OCI-LY3 (cell line): ENCODE results near the gene PARS2.

Experiments
- H2AFZ ChIP-seq: fragments of 200-600, 300-600 bp; shearing (Covaris generic); 2 replicates; pipeline ENCODE4 v1.6.0; 2014; ENCODE audit warnings: antibody characterized with exemption, low read depth, low read length
- H3K27ac ChIP-seq: fragments of 200-600, 300-600 bp; sonication (generic); 2 replicates; pipeline ENCODE4 v1.5.1; 2014; ENCODE audit warnings: mild to moderate bottlenecking, low read length, moderate library complexity, mixed read lengths
- H3K27me3 ChIP-seq: fragments of 200-600, 300-600 bp; sonication (generic); 2 replicates; pipeline ENCODE4 v1.6.1; 2014; ENCODE audit warnings: low read depth, low read length, mixed read lengths
- H3K36me3 ChIP-seq: fragments of 200-600, 300-600 bp; sonication (generic); replicated peaks from 2 replicates; pipeline ENCODE3; 2014; ENCODE audit warnings: low read depth, low read length, mixed read lengths
- H3K4me1 ChIP-seq: fragments of 300-600, 200-600 bp; sonication (generic); 2 replicates; pipeline ENCODE4 v1.6.1; 2014; ENCODE audit warnings: low read length, mixed read lengths
- H3K4me2 ChIP-seq: fragments of 200-600, 300-600 bp; sonication (generic); 2 replicates; pipeline ENCODE4 v1.6.1; 2014; ENCODE audit warnings: low read length, mixed read lengths
- H3K4me3 ChIP-seq: fragments of 300-600, 200-600 bp; sonication (generic); 2 replicates; pipeline ENCODE4 v1.5.1; 2014; ENCODE audit warnings: antibody characterized with exemption, mild to moderate bottlenecking, low read length, moderate library complexity
- H3K79me2 ChIP-seq: fragments of 300-600, 200-600 bp; shearing (Covaris generic); 2 replicates; pipeline ENCODE4 v1.6.1; 2014; ENCODE audit warnings: mild to moderate bottlenecking, low read length, mixed read lengths
- H3K9ac ChIP-seq: fragments of 300-600, 200-600 bp; shearing (Covaris generic); 2 replicates; pipeline ENCODE4 v1.6.0; 2014; ENCODE audit warnings: mild to moderate bottlenecking, low read length, moderate library complexity
- H3K9me3 ChIP-seq: fragments of 200-600, 300-600 bp; shearing (Covaris generic); 2 replicates; pipeline ENCODE4 v1.6.1; 2014; ENCODE audit warnings: low read length, mixed read lengths; ENCODE audit not compliant: insufficient read depth
- H4K20me1 ChIP-seq: fragments of 200-600, 300-600 bp; sonication (generic); 2 replicates; pipeline ENCODE4 v1.6.1; 2016; ENCODE audit warnings: low read length, mixed read lengths; ENCODE audit not compliant: insufficient read depth
- EZH2phosphoT487 ChIP-seq: fragments of 200-600 bp; shearing (Covaris generic); IDR thresholded peaks from 2 replicates; pipeline ENCODE4 v1.6.1; 2018; ENCODE audit warnings: antibody characterized with exemption, mixed run types, low read depth
- TF ChIP-seq, protein P1 (sequence below): fragments of 200-600, 300-600 bp; sonication (generic); IDR thresholded peaks from 2 replicates; pipeline ENCODE4 v1.5.1; 2014; ENCODE audit warnings: antibody characterized with exemption, low read length, low read depth

PARS2 gene

DNA sequence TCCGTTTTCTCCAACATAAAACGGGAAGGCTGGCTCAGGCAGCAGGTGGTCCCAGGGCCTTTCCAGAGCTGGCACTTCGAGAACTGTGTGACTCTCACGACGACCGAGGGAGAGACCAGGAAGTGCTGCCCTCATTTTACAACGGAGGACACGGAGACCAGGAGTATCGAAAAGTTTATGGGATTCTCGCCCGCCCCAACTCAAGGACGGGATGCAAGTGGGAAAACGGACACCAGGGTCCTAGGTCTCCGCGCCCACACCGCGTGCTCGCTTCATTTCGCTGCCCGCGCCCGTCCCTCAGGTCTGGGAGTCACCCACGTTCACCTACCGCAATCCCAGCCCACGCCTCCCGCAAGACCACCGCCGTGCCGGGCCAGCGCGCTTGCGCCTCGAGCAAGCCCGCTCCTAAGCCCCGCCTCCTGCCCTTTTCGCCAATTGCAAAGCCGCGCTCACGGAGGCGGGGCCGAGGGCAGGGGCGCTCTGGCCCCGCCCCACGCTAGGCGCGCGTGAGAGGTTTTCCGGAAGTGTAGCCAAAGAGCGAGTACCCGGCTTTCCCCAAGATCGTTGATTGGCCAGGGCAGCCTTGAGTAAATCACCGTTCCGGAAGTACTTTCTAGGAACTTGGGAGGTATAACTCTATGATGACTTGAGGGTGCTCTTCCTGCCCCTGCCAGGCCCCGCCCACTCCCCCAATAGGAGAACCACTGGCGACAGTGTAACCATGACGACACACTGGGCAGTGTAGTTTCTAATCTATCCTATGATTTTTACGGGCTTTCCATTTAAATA lies at the start of gene PARS2:
Gene PARS2 (minus strand): TSS at position 391 of the 789 bp plus-strand sequence. CDS start 5,362 bp downstream, outside the sequence.
- H3K9ac ChIP-seq, result peak within 1 kb of the TSS; percentile 87
- H3K79me2 ChIP-seq, result peaks cover 13% of the 10 kb centered on the region
- TF ChIP-seq, protein P1, sequence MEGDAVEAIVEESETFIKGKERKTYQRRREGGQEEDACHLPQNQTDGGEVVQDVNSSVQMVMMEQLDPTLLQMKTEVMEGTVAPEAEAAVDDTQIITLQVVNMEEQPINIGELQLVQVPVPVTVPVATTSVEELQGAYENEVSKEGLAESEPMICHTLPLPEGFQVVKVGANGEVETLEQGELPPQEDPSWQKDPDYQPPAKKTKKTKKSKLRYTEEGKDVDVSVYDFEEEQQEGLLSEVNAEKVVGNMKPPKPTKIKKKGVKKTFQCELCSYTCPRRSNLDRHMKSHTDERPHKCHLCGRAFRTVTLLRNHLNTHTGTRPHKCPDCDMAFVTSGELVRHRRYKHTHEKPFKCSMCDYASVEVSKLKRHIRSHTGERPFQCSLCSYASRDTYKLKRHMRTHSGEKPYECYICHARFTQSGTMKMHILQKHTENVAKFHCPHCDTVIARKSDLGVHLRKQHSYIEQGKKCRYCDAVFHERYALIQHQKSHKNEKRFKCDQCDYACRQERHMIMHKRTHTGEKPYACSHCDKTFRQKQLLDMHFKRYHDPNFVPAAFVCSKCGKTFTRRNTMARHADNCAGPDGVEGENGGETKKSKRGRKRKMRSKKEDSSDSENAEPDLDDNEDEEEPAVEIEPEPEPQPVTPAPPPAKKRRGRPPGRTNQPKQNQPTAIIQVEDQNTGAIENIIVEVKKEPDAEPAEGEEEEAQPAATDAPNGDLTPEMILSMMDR, result no peak
- no peak for TF ChIP-seq EZH2phosphoT487
- H3K9me3 ChIP-seq, result no peaks in the 10 kb centered on the region
- H3K27me3 ChIP-seq, result no peaks in the 10 kb centered on the region
- peak within 1 kb of the TSS; percentile 86 for H2AFZ ChIP-seq
- peak within 1 kb of the TSS; percentile 86 for H3K4me2 ChIP-seq
- H3K4me3 ChIP-seq, result peak within 1 kb of the TSS; percentile 98
- H3K4me1 ChIP-seq, result peaks cover 20% of the 10 kb centered on the region
- H3K27ac ChIP-seq, result peak within 1 kb of the TSS; percentile 40; the same call in 1 of the 2 replicates
- H3K36me3 ChIP-seq, result no peaks in the 10 kb centered on the region
- no peaks in the 10 kb centered on the region for H4K20me1 ChIP-seq

- H3K4me1 ChIP-seq, result peaks cover 16% of the 10 kb centered on the region
- H3K4me3 ChIP-seq, result no peak overlapping the region
- peak overlapping the region; percentile 77; the same call in 1 of the 2 replicates for H2AFZ ChIP-seq
- no peaks in the 10 kb centered on the region for H3K36me3 ChIP-seq
- no peak overlapping the region for H3K9ac ChIP-seq
- no peak for TF ChIP-seq EZH2phosphoT487
- TF ChIP-seq, protein P1, result no peak
- H3K9me3 ChIP-seq, result no peaks in the 10 kb centered on the region
- H3K27ac ChIP-seq, result no peak overlapping the region
- peak overlapping the region; percentile 60 for H3K4me2 ChIP-seq
- H3K79me2 ChIP-seq, result no peaks in the 10 kb centered on the region
- H4K20me1 ChIP-seq, result no peaks in the 10 kb centered on the region
- no peaks in the 10 kb centered on the region for H3K27me3 ChIP-seq
Measured at GRCh38 chr1:54814126-54814498, 49.8 kb upstream of the PARS2 start.

- Histone ChIP-seq H3K4me3 (peak overlapping the region; percentile 31; the same call in 1 of the 2 replicates), H3K9me3 (no peaks in the 10 kb centered on the region), H3K27me3 (no peaks in the 10 kb centered on the region), H3K79me2 (no peaks in the 10 kb centered on the region), H3K4me1 (peaks cover 16% of the 10 kb centered on the region), H3K27ac (no peak overlapping the region), H3K9ac (no peak overlapping the region), H2AFZ (peak overlapping the region; percentile 77; the same call in 1 of the 2 replicates), H3K4me2 (peak overlapping the region; percentile 60), H3K36me3 (no peaks in the 10 kb centered on the region), H4K20me1 (no peaks in the 10 kb centered on the region)
- TF ChIP-seq, protein P1, result no peak
- TF ChIP-seq EZH2phosphoT487, result no peak
Measured at GRCh38 chr1:54813485-54814125, 49.3 kb upstream of the PARS2 start.
